Measurements from ENCODE around the gene WBP11.

DNA sequence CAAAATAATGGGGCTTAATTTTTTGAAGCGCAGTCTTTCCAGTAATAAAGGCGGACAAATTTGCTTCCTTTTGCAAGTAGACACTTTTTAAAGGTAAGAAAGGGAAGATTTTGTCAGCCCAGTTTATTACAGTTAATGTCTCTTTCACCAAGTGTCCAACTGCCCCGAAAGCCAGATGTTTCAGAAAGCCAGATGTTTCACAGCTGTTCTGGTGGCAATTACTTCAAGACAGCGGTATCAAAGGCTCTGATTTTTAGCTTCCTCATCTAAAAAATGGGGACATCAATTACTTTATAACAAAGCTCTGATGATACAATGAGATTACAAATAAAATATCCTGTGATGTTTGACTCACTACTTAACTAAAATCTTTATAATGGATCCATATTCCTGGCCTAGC, 1.0 kb downstream of the WBP11 start:
- no peak for TF ChIP-seq EZH2 (IDR thresholded peaks at IDR 0.05; ENCODE audit: borderline replicate concordance, low read depth, low read length, severe bottlenecking)
- TF ChIP-seq, protein P1, sequence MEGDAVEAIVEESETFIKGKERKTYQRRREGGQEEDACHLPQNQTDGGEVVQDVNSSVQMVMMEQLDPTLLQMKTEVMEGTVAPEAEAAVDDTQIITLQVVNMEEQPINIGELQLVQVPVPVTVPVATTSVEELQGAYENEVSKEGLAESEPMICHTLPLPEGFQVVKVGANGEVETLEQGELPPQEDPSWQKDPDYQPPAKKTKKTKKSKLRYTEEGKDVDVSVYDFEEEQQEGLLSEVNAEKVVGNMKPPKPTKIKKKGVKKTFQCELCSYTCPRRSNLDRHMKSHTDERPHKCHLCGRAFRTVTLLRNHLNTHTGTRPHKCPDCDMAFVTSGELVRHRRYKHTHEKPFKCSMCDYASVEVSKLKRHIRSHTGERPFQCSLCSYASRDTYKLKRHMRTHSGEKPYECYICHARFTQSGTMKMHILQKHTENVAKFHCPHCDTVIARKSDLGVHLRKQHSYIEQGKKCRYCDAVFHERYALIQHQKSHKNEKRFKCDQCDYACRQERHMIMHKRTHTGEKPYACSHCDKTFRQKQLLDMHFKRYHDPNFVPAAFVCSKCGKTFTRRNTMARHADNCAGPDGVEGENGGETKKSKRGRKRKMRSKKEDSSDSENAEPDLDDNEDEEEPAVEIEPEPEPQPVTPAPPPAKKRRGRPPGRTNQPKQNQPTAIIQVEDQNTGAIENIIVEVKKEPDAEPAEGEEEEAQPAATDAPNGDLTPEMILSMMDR (IDR thresholded peaks at IDR 0.05; ENCODE audit: extremely low read depth in 1 of 2, insufficient read depth in 1 of 2, low read depth in 1 of 2, low read length in 2 of 2), result no peak
- TF ChIP-seq, protein P2, sequence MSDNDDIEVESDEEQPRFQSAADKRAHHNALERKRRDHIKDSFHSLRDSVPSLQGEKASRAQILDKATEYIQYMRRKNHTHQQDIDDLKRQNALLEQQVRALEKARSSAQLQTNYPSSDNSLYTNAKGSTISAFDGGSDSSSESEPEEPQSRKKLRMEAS (IDR thresholded peaks at IDR 0.05; ENCODE audit: insufficient read depth, insufficient read length), result no peak
